HG03159 (cell line): ENCODE results near the gene TMPRSS4.

ENCODE experiments used
- ATAC-seq: cut with Tn5 transposase; IDR thresholded peaks from one replicate; pipeline ENCODE4 v1.9.1; 2021; ENCODE audit warnings: mild to moderate bottlenecking, moderate library complexity; ENCODE audit not compliant: unreplicated experiment

Gene TMPRSS4

GRCh38 chr11:118151431-118151830 is 74.6 kb downstream of the TMPRSS4 start:
- ATAC-seq, result no peak

- ATAC-seq, result no peak
These were observed 75.2 kb downstream of the TMPRSS4 start for GRCh38 chr11:118152020-118152551.

GRCh38 chr11:118152552-118153471 is 75.9 kb downstream of the TMPRSS4 start, which contains the start of gene SCN4B:
SCN4B (minus strand) TSS chr11:118152823; CDS start chr11:118152673, 150 bp downstream.
- no peak for ATAC-seq

GRCh38 chr11:118153516-118153915 is 76.6 kb downstream of the TMPRSS4 start:
- no peak for ATAC-seq

- ATAC-seq, result no peak
These were observed 77.1 kb downstream of the TMPRSS4 start for GRCh38 chr11:118153976-118154375.

GRCh38 chr11:118154641-118155040 is 77.8 kb downstream of the TMPRSS4 start:
- ATAC-seq, result no peak

- no peak for ATAC-seq
These were observed 79.1 kb downstream of the TMPRSS4 start for GRCh38 chr11:118155776-118156530.

GRCh38 chr11:118156531-118157185 is 79.8 kb downstream of the TMPRSS4 start:
- no peak for ATAC-seq

GRCh38 chr11:118157186-118157895 is 80.5 kb downstream of the TMPRSS4 start:
- no peak for ATAC-seq

GRCh38 chr11:118161786-118162185 is 84.9 kb downstream of the TMPRSS4 start:
- ATAC-seq, result no peak

GRCh38 chr11:118162846-118163245 is 86.0 kb downstream of the TMPRSS4 start:
- ATAC-seq, result no peak

GRCh38 chr11:118163494-118163893 is 86.6 kb downstream of the TMPRSS4 start:
- no peak for ATAC-seq

- ATAC-seq, result no peak
These were observed 88.0 kb downstream of the TMPRSS4 start for GRCh38 chr11:118164885-118165284.

GRCh38 chr11:118166641-118167040 is 89.8 kb downstream of the TMPRSS4 start:
- ATAC-seq, result no peak

- ATAC-seq, result no peak
These were observed 90.4 kb downstream of the TMPRSS4 start for GRCh38 chr11:118167253-118167652.

- ATAC-seq, result no peak
These were observed 91.0 kb downstream of the TMPRSS4 start for GRCh38 chr11:118167906-118168305.

- ATAC-seq, result no peak
These were observed 91.4 kb downstream of the TMPRSS4 start for GRCh38 chr11:118168316-118168715.

- ATAC-seq, result no peak
These were observed 91.9 kb downstream of the TMPRSS4 start for GRCh38 chr11:118168751-118169150.

- no peak for ATAC-seq
These were observed 92.6 kb downstream of the TMPRSS4 start for GRCh38 chr11:118169300-118170140.
